AG08396 (cell line): ENCODE results near the gene VEPH1.

Source experiments
- DNase-seq: peaks from one replicate; pipeline ENCODE4 v3.0.0; 2012; ENCODE audit warnings: low spot score, mixed read lengths

Gene VEPH1

GRCh38 chr3:157259825-157260224 lies 243.4 kb downstream of the VEPH1 start:
- no peak for DNase-seq

DNA sequence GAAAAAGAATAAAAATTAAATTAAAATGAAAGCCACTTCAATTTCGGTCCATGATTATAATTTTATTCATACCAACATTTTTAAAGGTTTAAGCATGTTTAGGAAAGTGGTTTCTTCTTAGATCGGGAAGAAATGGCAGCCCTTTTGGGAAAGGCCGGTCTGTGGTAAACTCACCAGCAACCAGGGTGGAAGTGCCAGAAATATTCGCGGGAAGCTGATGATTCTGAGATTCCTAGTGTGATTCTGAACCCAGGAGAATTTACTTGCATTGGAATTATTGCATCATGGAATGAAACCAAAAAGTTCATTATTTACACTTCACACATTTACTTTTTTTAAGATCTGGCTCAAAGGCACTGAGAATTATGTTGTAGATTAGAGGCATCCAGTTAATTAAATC lies 246.1 kb downstream of the VEPH1 start:
- DNase-seq = no peak

- DNase-seq = no peak
Measured at GRCh38 chr3:157255797-157256196, 247.4 kb downstream of the VEPH1 start.

DNA sequence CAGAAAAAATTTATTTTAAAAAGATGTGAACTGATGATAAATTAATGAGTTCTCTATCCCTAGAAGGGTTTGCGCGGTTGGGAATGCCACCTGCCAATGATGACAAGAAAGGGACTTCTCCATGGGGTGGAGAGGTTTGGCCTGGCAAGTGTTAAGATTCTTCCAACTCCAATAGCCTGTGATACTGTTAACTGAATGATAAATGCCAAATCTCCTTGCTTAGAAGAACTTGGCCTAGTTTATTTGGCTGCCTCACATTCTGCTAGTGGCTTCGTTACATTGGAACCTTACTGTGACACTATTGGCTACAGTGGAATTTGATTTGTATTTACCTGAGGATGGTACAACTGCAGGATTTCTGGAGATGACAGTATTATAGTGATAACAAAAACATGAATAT lies 251.5 kb downstream of the VEPH1 start:
- no peak for DNase-seq

DNA sequence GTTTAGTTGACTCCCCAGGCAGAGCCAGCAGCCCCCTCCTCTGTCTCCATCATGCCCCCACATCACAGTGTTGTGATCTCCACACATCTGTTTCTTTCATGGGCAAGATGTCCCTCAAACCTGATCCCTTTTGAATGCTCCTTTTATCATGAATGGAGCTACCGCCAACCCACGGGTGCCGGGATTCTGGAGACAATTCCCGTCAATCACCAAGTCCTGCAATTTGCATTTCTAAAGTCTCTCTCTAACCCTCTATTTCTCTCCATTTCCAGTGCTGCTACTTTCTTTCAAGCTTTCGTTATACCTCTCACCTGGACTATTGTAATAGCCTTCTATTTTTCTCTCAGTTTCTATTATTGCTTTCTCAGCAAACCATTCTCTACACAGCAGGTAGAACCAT lies 253.6 kb downstream of the VEPH1 start:
- no peak for DNase-seq

DNA sequence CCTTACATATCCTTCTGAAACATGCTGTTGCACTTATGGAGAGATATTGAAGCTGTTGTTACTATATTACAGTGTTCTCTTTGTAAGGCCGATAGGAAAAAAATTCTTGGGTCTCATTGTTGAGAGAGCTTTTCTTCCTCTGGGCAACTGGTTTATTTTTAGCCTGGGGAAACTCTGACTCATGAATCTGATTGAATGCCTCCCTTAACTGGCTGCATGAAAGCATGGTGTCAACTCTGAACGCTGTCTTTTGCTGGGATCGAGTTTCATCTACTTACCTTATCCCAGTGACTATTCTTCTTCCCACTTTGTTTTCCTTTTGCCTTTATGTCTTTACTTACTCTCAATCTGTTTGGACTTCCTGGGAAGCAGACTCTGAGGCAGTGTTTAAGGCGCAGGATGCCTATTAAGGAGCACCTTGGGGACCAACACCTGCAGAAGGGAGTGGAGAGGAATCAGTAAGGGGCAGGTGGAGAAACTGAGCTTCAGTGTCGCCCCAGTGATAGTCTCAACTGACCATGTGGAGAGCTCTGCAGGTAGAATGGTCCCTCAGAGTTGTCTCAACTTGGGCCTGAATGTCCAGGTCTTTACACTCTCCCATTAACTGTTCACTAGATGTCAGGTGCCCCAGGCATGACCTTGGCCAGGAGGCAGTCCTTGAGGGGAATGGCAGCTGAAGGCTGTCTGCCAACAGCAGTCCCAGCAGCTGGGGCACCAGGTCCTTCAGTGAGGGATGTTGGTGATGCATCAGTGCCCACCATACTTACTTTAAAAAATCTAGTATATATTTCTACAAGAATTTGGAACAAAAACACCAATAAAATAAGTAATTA lies 254.4 kb downstream of the VEPH1 start:
- peak; percentile 73 for DNase-seq

DNA sequence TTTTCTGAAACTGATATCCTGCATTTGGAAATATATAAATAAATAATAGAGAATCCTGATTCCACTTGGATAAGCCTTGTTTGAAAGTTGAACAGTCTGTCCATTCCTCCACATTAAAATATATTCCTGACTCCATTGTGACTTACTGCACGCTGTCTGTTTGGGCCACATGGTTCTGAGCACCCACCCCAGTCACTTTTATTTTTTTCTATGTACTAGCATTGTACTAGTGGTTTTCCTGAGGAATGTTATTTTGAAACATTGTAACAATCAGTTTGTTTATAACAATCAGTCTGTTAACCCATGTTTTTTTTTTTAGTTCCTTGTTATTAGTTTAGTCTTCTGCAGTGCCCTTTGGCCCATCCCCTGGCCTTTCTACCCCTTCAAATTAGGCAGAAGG lies 255.8 kb downstream of the VEPH1 start:
- no peak for DNase-seq

DNA sequence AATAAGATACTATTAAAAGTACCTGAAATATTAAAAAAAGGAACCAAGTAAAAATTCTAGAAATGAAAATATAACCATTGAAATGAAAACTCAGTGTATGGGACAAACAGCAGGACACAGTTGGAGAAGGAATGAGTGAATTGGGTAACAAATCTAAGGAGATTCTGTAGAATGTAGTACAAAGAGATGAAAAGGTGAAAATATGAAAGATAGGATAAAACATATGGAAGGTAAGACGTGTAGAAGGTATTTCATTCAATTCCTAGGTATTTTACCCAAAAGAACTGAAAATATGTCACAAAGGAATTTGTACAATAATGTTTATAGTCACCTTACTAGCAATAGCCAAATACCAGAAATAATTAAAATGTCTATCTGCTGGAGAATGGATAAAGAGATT lies 260.4 kb downstream of the VEPH1 start:
- no peak for DNase-seq

GRCh38 chr3:157241599-157241998 lies 261.6 kb downstream of the VEPH1 start:
- DNase-seq = no peak

DNA sequence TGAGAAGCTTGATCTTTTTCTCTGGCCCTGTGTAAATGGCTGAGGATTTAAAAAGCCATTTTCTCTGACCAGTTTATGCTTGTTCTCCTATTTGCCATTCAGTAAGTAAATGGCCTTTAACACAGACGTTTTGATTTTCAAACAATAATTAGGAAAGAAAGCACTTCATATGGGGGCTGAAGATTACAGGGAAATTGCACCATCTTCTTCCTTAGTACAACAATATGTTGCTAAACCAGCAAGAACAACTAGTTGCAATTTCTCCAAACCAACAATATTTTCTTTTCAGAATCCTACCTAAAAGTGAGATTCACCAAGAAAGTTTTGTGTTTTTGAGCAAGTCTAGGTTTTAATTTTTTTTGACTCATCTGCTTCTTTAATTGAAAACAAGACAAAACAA lies 262.8 kb downstream of the VEPH1 start:
- DNase-seq = no peak

DNA sequence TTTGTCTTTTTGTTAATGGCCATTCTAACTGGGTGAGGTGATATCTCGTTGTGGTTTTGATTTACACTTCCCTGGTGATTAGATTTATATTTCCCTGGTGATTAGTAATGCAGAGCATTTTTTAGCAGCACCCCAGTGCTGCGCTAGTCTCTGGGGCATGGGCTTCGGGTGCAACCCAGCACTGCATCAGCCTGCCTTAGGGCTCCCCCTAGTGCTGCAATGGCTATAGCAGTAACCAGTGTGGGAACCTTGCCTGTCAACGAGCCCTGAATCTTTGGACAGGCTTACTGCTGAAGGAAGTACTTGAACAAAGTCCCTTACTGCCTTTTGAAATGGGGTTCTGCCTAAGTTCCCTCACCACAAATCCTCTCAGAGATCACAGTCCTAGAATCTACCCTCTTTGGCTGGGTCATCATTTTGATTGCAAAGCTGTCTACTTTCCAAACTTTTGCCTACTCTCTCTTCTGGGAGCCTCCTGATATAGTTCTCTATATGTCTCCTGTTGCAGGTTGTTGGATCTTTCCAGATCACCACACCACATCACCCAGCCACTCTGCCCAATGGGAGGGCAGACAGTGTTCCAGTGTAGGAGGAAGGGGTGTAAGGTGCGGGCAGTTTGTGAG lies 264.0 kb downstream of the VEPH1 start:
- peak; percentile 36 for DNase-seq

DNA sequence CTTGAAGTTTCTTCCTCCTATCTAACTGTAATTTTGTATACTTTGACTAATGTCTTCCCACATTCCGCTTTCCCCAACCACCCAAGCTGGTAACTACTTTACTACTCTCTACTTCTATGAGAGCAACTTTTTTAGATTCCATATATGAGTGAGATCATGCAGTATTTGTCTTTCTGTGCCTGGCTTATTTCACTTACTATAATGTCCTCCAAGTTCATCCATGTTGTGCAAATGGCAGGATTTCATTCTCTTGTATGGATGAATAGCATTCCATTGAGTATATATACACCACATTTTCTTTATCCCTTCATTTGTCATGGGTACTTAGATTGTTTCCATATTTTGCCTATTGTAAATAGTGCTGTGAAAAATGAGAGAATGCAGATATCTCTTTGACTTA lies 264.8 kb downstream of the VEPH1 start:
- no peak for DNase-seq

- DNase-seq = no peak
Measured at GRCh38 chr3:157237886-157238285, 265.3 kb downstream of the VEPH1 start.

DNA sequence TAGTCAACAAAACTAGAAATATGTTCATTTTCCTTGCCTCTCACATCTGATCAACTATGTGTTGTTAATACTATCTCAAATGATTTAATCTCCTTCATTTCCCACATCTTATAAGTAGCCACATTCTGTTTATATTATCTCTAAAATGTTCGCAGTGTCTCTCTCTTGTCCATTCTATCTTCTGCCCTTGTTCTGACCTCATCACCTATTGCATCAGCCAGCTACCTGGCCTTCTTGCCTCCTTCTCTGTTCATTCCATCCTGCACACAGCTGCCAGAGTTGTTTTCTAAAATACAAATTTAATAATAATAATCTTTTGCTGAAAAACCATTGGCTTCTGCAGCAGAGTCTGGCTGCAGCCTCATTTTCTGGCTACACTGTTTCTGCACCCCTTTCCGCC lies 267.9 kb downstream of the VEPH1 start:
- no peak for DNase-seq

GRCh38 chr3:157233923-157234322 lies 269.3 kb downstream of the VEPH1 start:
- DNase-seq = no peak

DNA sequence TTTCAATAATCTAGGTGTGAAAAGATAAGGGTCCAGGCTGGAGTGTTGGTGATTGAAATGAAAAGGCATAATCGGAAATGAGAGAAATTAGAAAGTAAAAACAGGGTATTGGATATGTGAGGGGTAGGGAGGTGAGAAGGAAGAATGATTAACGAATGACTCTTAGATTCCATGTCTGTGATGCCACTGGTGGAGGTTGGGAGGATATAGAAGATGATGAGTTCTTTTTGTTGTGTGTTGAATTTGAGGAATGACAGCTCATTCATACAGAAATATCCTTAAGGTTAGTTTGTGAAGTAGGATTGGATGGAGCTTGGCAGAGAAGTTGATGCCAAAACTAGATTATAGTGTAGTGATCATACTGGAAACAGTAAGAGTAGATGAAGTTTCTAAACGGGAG lies 271.1 kb downstream of the VEPH1 start:
- DNase-seq = no peak

DNA sequence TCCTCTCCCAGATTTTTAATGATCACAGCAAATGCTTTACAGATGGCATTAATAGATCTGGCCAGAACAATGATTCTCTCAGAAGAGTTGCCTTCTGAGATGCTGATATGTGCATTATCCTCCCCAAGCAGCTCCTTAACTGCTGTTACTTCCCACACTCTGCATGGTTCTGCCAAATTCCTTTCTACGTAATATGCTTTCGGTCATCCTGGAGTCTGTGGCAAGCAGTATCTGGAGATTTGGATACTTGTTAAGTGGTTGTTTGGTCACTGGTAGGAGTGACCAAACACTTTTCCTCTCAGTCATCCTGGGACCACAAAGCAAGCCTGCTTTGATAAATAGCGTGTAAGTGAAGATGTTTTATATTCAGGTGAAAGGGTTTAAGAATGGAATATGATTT lies 272.1 kb downstream of the VEPH1 start:
- peak; percentile 24 for DNase-seq

DNA sequence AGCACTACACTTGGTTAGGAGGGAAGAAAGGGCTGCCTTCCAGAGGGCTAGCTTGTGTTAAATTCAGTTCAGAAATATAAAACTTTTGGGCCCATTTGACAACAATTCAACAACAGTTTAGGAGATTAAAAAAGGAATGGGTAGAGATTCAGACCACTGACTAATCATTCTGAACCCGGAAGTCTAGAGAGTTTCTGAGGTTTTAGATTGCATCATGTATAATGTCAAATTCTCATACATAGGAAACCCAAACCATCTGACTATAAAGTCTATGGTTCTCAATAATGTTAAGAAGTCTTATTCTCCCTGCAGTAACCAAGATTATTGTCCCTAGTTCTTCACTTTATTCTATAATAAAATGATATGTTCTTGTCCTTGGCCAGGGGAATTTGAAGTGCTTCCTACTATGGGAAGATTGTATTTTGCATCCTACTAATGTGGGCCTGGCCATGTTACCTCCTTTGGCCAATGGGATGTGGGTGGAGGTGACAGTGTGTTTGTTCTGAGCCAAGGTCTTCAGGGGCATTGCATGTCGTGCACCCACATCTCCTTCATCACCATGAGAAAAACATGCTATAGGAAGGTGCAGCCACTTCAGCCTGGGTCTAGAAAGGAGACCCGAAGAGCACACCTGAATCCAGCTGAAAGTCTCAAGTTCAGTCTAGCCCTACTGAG lies 276.9 kb downstream of the VEPH1 start:
- DNase-seq = no peak

- DNase-seq = no peak
Measured at GRCh38 chr3:157225001-157225400, 278.2 kb downstream of the VEPH1 start.

DNA sequence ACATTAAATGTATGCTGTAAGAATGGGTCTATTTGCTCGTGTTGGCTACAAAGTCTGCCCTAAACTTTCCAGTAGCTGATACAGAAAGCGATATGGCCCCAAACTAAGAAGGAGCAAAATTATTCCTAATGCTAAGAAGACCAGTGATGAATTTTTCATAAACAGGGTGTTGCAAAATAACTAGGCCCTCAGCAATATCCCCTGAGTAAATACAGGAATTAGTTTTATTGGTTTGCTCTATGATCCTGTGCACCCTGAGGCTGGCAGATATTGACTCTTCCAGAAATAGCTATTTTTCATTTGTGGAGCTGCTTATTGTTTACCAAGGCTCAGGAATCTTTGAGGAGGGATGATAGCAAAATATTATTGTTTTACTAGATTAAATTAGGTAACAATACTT lies 282.3 kb downstream of the VEPH1 start:
- no peak for DNase-seq

DNA sequence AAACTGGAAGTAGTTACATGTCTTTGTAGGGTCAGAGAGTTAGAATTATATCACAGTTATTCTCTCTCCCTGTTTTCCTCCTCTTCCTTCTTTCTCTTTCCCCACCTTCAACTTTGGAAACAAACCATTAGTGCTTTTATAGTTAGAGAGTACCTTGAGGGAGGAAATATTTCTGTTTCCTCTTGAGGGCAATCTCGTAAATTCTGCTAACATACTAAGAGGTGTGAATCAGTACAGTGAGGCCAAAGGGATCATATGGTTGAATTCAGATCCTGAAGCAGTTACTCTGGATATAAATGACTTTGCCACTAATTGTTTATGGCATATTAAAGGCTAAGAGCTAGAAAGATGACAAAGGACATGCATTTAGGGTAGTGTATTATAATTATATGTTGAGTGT lies 283.0 kb downstream of the VEPH1 start:
- no peak for DNase-seq

DNA sequence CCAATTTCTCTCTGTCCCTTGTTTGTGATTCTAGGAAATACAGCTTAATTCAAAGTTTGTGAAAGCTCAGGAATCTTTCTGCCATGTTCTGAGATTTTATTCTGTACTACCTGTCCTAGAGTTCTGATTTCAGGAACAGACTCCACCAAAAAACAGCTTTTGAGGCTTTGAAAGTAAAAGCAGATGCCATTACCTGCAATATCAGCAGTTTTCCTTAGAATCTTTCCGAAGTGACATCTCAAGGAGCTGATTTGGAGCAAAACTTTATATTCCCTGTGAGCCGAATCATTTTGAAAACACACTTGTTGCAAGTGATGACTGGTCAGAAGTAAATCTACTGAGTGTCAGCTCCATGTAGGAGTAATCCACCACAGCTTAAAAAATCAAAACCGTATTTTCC lies 284.0 kb downstream of the VEPH1 start:
- DNase-seq = no peak
